Measurements from ENCODE around the gene KANK3.

KANK3 gene

GRCh38 chr19:8363803-8364771 is 21.0 kb upstream of the KANK3 start, which contains the start of gene ANGPTL4:
TSS of gene ANGPTL4 (plus strand) at chr19:8364155. CDS start at chr19:8364322, 167 bp downstream.
- Histone ChIP-seq H3F3A (ENCODE audit: low read depth) (no peaks in the 10 kb centered on the region), H4K20me1 (ENCODE audit: insufficient read depth, low read length, poor library complexity, severe bottlenecking) (no peaks in the 10 kb centered on the region), H3K4me1 (ENCODE audit: insufficient read depth, low read length, poor library complexity, severe bottlenecking) (no peaks in the 10 kb centered on the region), H3K4me3 (ENCODE audit: low read length, poor library complexity, severe bottlenecking) (peak within 1 kb of the TSS; percentile 56), H3K4me2 (ENCODE audit: low read depth, low read length, poor library complexity, severe bottlenecking) (peak within 1 kb of the TSS; percentile 37), H3K27me3 (ENCODE audit: insufficient read depth, low read length, poor library complexity, severe bottlenecking) (no peaks in the 10 kb centered on the region), H3K9ac (ENCODE audit: low read depth, low read length, poor library complexity, severe bottlenecking) (peak within 1 kb of the TSS; percentile 8), H3K36me3 (ENCODE audit: insufficient read depth, low read length) (no peaks in the 10 kb centered on the region), H3K79me2 (ENCODE audit: insufficient read depth, low read length) (no peaks in the 10 kb centered on the region), H3K9me3 (ENCODE audit: insufficient read depth, low read depth, low read length) (no peaks in the 10 kb centered on the region), H3K9me2 (replicated peaks; ENCODE audit: low read depth, low read length) (no peaks in the 10 kb centered on the region), H2AFZ (ENCODE audit: low read length) (peak within 1 kb of the TSS; percentile 59; the same call in 1 of the 2 replicates)
- TF ChIP-seq CTCF (conservative IDR thresholded peaks at IDR 0.05; ENCODE audit: low read length) (no peak), EZH2phosphoT487 (IDR thresholded peaks at IDR 0.05; ENCODE audit: borderline replicate concordance) (no peak)

DNA sequence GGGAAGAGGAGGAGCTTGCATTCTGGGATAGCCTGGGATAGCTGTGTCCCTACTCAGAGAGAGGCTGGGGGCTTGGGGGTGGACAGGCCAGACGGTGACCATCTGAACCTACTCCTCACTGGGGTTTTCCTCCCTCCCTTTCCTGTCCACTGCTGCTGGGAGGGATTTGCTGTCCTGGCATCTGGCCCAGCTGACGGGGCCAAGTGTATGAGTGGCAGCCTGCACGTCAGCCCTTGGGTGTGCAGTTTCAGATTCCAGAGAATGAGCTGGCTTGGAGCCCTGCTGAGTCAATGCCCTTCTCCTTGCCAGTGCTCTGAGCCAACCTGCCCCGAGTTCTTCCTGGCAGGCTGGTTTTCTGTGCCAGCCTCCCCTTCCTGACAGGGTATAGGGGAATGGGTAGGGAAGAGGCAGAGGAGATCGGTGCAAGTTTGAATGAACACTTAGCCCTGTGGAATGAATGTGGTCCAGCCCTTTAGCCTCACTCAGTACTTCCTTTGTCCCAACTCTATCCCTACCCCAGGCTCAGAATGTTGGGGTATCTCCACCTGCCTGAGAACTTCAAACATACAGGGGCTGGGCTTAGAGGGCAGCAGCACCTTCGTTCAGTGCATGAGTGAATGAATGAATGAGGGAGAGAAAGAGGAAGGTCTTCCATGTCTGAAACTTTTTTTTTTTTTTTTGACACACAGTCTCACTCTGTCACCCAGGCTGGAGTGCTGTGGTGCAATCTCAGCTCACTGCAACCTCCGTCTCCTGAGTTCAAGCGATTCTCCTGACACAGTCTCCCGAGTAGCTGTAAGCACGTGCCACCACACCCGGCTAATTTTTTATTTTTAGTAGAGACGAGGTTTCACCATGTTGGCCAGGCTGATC is 19.1 kb upstream of the KANK3 start:
- no peaks in the 10 kb centered on the region for H4K20me1 ChIP-seq (ENCODE audit: insufficient read depth, low read length, poor library complexity, severe bottlenecking)
- H3K9ac ChIP-seq (ENCODE audit: low read depth, low read length, poor library complexity, severe bottlenecking) = no peak overlapping the region
- no peaks in the 10 kb centered on the region for H3K79me2 ChIP-seq (ENCODE audit: insufficient read depth, low read length)
- H3K4me2 ChIP-seq (ENCODE audit: low read depth, low read length, poor library complexity, severe bottlenecking) = no peak overlapping the region
- no peak for TF ChIP-seq EZH2phosphoT487 (IDR thresholded peaks at IDR 0.05; ENCODE audit: borderline replicate concordance)
- TF ChIP-seq CTCF (conservative IDR thresholded peaks at IDR 0.05; ENCODE audit: low read length) = no peak
- no peaks in the 10 kb centered on the region for H3K36me3 ChIP-seq (ENCODE audit: insufficient read depth, low read length)
- no peak overlapping the region for H2AFZ ChIP-seq (ENCODE audit: low read length)
- H3K4me3 ChIP-seq (ENCODE audit: low read length, poor library complexity, severe bottlenecking) = no peak overlapping the region
- no peaks in the 10 kb centered on the region for H3K9me3 ChIP-seq (ENCODE audit: insufficient read depth, low read depth, low read length)
- no peaks in the 10 kb centered on the region for H3F3A ChIP-seq (ENCODE audit: low read depth)
- H3K4me1 ChIP-seq (ENCODE audit: insufficient read depth, low read length, poor library complexity, severe bottlenecking) = no peaks in the 10 kb centered on the region
- H3K27me3 ChIP-seq (ENCODE audit: insufficient read depth, low read length, poor library complexity, severe bottlenecking) = no peaks in the 10 kb centered on the region
- no peaks in the 10 kb centered on the region for H3K9me2 ChIP-seq (replicated peaks; ENCODE audit: low read depth, low read length)

DNA sequence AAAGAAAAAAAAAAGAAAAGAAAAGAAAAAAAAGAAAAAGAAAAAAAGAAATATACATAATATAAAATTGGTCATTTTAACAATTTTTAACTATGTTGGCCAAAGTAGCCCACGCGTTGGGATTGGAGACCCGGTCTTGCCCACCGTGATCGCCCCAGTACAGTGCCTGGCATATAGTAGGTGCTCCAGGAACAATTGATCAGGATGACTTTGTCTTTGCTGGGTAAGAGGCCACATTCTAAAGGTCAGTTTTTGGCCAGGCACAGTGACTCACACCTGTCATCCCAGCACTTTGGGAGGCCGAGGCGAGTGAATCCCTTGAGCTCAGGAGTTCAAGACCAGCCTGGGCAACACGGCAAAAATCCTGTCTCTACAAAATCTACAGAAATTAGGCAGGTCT is 17.1 kb upstream of the KANK3 start:
- Histone ChIP-seq H3K4me2 (ENCODE audit: low read depth, low read length, poor library complexity, severe bottlenecking) (no peak overlapping the region), H3K79me2 (ENCODE audit: insufficient read depth, low read length) (no peaks in the 10 kb centered on the region), H3K4me1 (ENCODE audit: insufficient read depth, low read length, poor library complexity, severe bottlenecking) (peaks cover 8% of the 10 kb centered on the region), H3K9me2 (replicated peaks; ENCODE audit: low read depth, low read length) (no peaks in the 10 kb centered on the region), H3K27me3 (ENCODE audit: insufficient read depth, low read length, poor library complexity, severe bottlenecking) (no peaks in the 10 kb centered on the region), H3K9me3 (ENCODE audit: insufficient read depth, low read depth, low read length) (no peaks in the 10 kb centered on the region), H3F3A (ENCODE audit: low read depth) (no peaks in the 10 kb centered on the region), H4K20me1 (ENCODE audit: insufficient read depth, low read length, poor library complexity, severe bottlenecking) (no peaks in the 10 kb centered on the region), H3K4me3 (ENCODE audit: low read length, poor library complexity, severe bottlenecking) (no peak overlapping the region), H2AFZ (ENCODE audit: low read length) (no peak overlapping the region), H3K9ac (ENCODE audit: low read depth, low read length, poor library complexity, severe bottlenecking) (no peak overlapping the region), H3K36me3 (ENCODE audit: insufficient read depth, low read length) (no peaks in the 10 kb centered on the region)
- no peak for TF ChIP-seq EZH2phosphoT487 (IDR thresholded peaks at IDR 0.05; ENCODE audit: borderline replicate concordance)
- no peak for TF ChIP-seq CTCF (conservative IDR thresholded peaks at IDR 0.05; ENCODE audit: low read length)

Measured in Loucy (cell line).